ENCODE data around the gene TMEM167A.

Gene TMEM167A, protein sequence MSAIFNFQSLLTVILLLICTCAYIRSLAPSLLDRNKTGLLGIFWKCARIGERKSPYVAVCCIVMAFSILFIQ

DNA sequence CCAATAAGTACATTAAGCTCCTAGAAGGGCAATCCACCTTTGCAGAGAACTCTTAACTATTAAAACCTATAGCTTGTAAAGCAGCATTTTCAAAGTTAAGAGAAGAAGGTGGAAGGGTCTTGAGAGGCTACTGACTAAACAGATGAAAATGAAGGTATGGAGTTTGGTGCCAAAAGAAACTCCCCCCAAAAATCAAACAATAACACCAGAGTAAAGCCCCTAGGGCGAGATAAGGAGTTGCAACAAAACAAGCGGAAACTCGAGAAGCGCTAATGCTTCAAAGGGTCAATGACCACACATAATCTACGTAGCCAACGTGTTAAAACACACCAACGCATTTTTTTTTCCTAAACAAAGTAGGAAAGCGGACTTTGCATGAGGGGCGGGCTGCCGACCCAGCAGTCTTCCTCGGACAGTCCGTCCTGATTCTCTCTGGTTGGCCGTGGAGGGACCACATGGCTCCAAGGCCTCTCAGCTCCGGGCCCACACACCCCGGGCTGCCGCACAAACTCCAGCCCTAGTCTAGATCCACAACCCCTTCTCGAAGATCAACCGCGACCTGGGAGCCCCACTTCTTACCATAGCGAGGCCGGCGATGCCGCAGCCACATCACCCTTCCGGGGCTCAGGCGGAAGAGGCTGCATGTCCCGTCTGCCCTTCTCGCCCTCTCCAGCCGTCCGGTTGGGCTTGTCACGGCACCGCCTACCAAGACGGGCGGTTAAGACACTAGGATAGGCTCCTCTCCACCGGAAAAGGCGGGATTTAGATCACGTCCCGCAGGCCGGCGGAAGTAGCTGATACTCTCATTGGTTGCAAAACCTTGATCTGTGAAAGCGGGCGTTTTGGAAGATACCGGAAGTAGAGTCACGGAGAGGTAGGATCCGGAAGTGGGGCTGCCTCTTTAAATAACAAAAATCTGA, at the start of gene TMEM167A, which contains the start of gene XRCC4:
TMEM167A (minus strand) TSS at position 653 of the 920 bp plus-strand sequence; CDS start at position 582, 71 bp downstream.
XRCC4 (plus strand) TSS at position 806 of the 920 bp plus-strand sequence. CDS start 27,373 bp downstream, outside the sequence.
- H2AFZ ChIP-seq (ENCODE audit: low read depth, low read length): peak within 1 kb of the TSS; percentile 85
- H3K9me3 ChIP-seq (ENCODE audit: low read length): no peaks in the 10 kb centered on the region
- H3K36me3 ChIP-seq (ENCODE audit: insufficient read depth, low read length): peaks cover 6% of the 10 kb centered on the region
- H3K27me3 ChIP-seq (ENCODE audit: insufficient read depth, low read length): no peaks in the 10 kb centered on the region
- H3K4me1 ChIP-seq (ENCODE audit: insufficient read depth, low read length): peaks cover 18% of the 10 kb centered on the region
- H3K4me3 ChIP-seq (ENCODE audit: low read length): peak within 1 kb of the TSS; percentile 81

DNA sequence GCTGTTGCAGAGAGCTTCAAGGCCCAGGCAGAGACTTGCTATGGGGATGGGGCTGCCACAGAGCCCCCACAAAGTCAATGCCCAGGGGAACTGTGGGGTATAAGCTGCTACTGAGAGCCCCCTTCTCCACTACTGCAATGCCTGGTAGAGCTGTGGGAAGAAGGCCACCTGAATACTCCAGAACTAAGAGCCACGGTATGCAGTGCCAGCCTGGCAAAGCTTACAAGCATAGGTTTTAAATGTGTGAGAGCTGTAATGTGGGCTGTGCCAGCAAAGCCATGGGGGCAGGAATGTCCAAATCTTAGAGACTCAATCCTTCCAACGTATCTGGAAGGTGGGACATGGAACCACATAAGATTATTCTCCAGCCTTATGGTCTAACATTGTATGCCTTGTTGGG, 49.3 kb upstream of the TMEM167A start:
- no peaks in the 10 kb centered on the region for H3K4me1 ChIP-seq (ENCODE audit: insufficient read depth, low read length)
- H3K27me3 ChIP-seq (ENCODE audit: insufficient read depth, low read length): no peaks in the 10 kb centered on the region
- H2AFZ ChIP-seq (ENCODE audit: low read depth, low read length): no peak overlapping the region
- no peaks in the 10 kb centered on the region for H3K9me3 ChIP-seq (ENCODE audit: low read length)
- H3K4me3 ChIP-seq (ENCODE audit: low read length): no peak overlapping the region
- H3K36me3 ChIP-seq (ENCODE audit: insufficient read depth, low read length): no peaks in the 10 kb centered on the region

DNA sequence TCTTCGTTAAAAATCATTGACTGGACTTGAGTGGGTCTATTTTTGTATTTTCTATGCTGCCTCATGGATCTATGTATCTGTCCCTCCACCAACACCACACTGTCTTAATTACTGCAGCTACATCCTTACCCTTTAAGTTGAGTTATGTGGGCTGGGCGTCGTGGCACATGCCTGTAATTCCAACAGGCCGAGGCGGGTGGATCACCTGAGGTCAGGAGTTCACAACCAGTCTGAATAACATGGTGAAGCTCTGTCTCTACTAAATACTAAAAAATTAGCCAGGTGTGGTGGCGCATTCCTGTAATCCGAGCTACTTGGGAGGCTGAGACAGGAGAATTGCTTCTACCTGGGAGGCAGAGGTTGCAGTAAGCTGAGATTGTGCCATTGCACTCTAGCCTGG, 48.4 kb upstream of the TMEM167A start:
- Histone ChIP-seq H3K9me3 (ENCODE audit: low read length) (no peaks in the 10 kb centered on the region), H3K27me3 (ENCODE audit: insufficient read depth, low read length) (no peaks in the 10 kb centered on the region), H3K4me1 (ENCODE audit: insufficient read depth, low read length) (no peaks in the 10 kb centered on the region), H3K36me3 (ENCODE audit: insufficient read depth, low read length) (no peaks in the 10 kb centered on the region), H2AFZ (ENCODE audit: low read depth, low read length) (no peak overlapping the region), H3K4me3 (ENCODE audit: low read length) (no peak overlapping the region)

DNA sequence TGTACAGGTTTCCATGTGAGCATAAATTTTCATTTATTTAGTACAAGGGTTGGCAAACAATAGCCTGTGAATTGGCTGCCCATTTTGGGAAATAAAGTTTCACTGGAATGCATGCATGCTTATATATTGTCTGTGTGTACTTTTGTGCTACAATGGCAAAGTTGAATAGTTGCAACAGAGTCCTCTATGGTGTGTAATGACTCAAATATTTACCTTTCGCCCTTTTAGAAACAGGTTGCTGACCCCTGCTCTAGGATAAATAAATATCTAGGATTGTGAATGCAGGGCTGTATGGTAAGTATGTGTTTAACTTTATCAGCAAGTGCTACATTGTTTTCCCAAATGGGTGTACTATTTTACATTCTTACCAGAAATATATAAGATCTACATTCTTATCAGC, 47.4 kb upstream of the TMEM167A start:
- no peaks in the 10 kb centered on the region for H3K36me3 ChIP-seq (ENCODE audit: insufficient read depth, low read length)

DNA sequence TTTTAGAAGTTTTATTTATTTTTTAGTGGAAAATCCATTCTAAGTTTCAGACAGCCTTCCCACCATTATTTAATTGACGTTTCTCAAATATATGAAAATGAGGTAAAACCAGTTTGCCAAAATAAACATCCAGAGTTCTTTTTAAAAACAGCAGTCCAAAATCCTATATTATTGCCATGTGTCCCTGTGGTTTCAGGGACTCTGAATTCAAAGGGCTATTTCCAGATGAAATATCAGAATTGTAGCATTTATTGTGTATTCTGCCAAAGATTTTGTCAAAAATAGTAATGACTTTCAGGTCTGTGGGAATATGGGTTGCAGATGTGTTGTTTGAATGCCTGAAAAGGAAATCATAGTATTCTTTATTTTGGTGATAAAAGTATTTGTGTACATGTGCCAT, 41.8 kb upstream of the TMEM167A start:
- Histone ChIP-seq H3K4me3 (ENCODE audit: low read length) (no peak overlapping the region), H3K27me3 (ENCODE audit: insufficient read depth, low read length) (no peaks in the 10 kb centered on the region), H3K9me3 (ENCODE audit: low read length) (peaks cover 3% of the 10 kb centered on the region), H2AFZ (ENCODE audit: low read depth, low read length) (no peak overlapping the region), H3K4me1 (ENCODE audit: insufficient read depth, low read length) (peaks cover 7% of the 10 kb centered on the region), H3K36me3 (ENCODE audit: insufficient read depth, low read length) (no peaks in the 10 kb centered on the region)

More for the DNA sequence above, 47.4 kb upstream of the TMEM167A start:
- Histone ChIP-seq H3K9me3 (ENCODE audit: low read length) (no peaks in the 10 kb centered on the region), H3K4me3 (ENCODE audit: low read length) (no peak overlapping the region), H3K4me1 (ENCODE audit: insufficient read depth, low read length) (no peaks in the 10 kb centered on the region), H3K27me3 (ENCODE audit: insufficient read depth, low read length) (no peaks in the 10 kb centered on the region), H2AFZ (ENCODE audit: low read depth, low read length) (no peak overlapping the region)

DNA sequence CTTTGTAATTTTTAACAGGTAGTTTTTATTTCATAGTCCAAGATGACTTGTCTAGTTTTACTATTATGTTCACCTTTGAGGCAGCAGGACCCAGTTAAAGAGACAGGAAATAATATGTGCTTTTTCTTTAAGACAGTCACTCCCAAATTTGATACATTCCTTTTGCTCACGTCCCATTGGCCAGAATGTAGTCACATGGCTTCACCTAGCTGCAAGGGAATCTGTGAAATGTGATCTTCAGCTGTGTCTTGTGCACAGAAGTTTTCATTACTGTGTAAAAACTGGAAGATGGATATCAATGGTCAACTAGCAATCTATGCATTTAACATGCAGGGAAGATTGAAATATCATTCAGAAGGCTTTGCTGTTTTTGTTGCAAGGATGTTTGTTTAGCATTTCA, 41.3 kb upstream of the TMEM167A start:
- H3K36me3 ChIP-seq (ENCODE audit: insufficient read depth, low read length): no peaks in the 10 kb centered on the region
- peaks cover 7% of the 10 kb centered on the region for H3K4me1 ChIP-seq (ENCODE audit: insufficient read depth, low read length)
- H2AFZ ChIP-seq (ENCODE audit: low read depth, low read length): no peak overlapping the region
- H3K27me3 ChIP-seq (ENCODE audit: insufficient read depth, low read length): no peaks in the 10 kb centered on the region
- peaks cover 5% of the 10 kb centered on the region for H3K9me3 ChIP-seq (ENCODE audit: low read length)
- H3K4me3 ChIP-seq (ENCODE audit: low read length): no peak overlapping the region

DNA sequence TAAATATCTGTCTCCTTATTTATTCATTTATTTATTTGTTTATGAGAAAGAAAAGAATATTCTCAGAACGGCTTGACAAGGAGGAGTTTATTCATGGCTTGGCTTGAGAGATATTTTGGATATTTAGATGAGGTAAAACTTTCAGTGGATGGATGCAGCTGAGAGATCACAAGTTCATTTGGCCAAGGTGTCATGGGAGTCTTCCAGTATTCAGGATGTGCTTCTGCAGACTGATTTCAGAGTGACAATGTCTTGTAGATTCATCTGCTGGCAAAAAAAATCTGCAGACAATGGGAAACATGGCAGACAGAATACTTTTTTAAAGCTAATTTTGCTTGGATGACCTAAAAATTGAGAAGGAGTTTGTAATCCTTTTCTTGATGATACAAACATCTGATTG, 38.6 kb upstream of the TMEM167A start:
- Histone ChIP-seq H3K4me3 (ENCODE audit: low read length) (no peak overlapping the region), H3K36me3 (ENCODE audit: insufficient read depth, low read length) (peaks cover 2% of the 10 kb centered on the region), H2AFZ (ENCODE audit: low read depth, low read length) (no peak overlapping the region), H3K9me3 (ENCODE audit: low read length) (peaks cover 12% of the 10 kb centered on the region), H3K4me1 (ENCODE audit: insufficient read depth, low read length) (peaks cover 7% of the 10 kb centered on the region), H3K27me3 (ENCODE audit: insufficient read depth, low read length) (no peaks in the 10 kb centered on the region)

DNA sequence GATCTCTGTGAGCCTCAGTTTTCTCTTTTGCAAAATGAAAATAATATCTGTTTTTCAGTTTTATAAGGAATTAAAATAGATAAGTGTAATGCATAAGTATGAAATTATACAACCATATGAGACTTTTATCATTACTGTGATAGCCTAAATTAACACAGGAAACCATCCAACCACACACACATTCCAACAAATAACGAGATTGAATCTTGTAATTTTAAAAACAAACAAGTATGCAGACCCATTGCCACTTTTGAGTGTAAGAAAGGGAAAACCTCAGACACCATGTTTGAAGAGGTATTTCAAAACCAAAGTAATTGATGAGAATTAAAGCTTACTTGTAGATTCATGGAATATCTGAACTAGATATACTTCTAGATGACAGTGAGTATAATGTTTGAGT, 32.2 kb upstream of the TMEM167A start:
- no peaks in the 10 kb centered on the region for H3K27me3 ChIP-seq (ENCODE audit: insufficient read depth, low read length)
- H3K4me1 ChIP-seq (ENCODE audit: insufficient read depth, low read length): no peaks in the 10 kb centered on the region
- peaks cover 2% of the 10 kb centered on the region for H3K36me3 ChIP-seq (ENCODE audit: insufficient read depth, low read length)
- H3K9me3 ChIP-seq (ENCODE audit: low read length): peaks cover 9% of the 10 kb centered on the region
- H3K4me3 ChIP-seq (ENCODE audit: low read length): no peak overlapping the region
- H2AFZ ChIP-seq (ENCODE audit: low read depth, low read length): no peak overlapping the region

DNA sequence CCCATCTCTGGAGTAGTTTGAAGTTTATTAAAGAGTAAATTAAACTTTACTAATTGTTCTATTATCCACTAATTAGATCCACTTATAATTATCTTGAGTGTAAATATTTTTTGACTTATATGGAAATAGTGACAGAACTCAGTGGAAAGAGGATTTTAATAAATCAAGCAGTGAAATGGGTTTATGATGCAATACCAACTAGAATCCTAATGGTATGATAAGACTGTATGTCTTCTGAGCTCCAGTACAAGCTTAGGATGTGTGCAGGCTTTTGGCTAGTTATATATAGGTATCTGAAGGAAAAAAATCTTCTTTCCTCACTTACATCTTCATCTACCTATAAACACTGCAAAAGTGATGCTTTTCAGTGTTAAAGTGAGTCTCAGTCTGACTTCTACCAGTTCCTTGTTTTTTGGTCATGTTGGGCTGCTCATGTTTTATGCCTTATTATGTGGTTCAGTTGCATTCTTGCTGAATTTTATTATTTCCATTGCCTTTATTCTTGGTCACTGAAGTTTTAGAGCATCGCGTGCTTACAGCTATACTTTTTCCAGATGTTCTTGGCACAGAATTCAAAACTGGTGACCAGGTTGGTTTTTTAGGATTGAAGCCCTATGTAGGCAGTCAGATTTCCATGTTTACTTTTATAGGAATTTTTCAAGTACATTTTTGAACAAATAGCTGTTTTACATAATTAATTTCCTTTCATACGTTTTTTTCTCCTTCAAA, 30.7 kb upstream of the TMEM167A start:
- Histone ChIP-seq H3K4me1 (ENCODE audit: insufficient read depth, low read length) (no peaks in the 10 kb centered on the region), H3K4me3 (ENCODE audit: low read length) (no peak overlapping the region), H2AFZ (ENCODE audit: low read depth, low read length) (no peak overlapping the region), H3K36me3 (ENCODE audit: insufficient read depth, low read length) (no peaks in the 10 kb centered on the region), H3K9me3 (ENCODE audit: low read length) (peaks cover 2% of the 10 kb centered on the region), H3K27me3 (ENCODE audit: insufficient read depth, low read length) (no peaks in the 10 kb centered on the region)

DNA sequence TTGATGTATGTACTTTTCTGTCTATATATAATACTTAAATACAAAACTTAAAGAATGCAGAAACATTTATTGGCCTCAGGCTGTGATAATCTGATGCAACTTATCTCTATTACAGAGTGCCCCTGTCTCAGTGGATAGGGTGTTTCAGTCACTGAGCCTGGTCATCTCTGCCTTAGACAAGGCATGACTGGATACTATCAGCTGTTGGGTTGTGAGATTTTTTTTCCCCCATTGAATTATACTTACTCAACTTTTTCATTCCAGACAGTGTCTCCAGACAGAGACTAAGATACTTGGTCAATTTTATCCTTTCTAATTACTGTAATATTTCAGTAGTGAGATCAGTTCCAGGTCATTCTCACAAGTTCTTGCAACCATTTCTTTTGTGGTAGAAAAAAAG, 26.8 kb upstream of the TMEM167A start:
- Histone ChIP-seq H2AFZ (ENCODE audit: low read depth, low read length) (no peak overlapping the region), H3K36me3 (ENCODE audit: insufficient read depth, low read length) (no peaks in the 10 kb centered on the region), H3K4me3 (ENCODE audit: low read length) (no peak overlapping the region), H3K27me3 (ENCODE audit: insufficient read depth, low read length) (no peaks in the 10 kb centered on the region), H3K4me1 (ENCODE audit: insufficient read depth, low read length) (peaks cover 12% of the 10 kb centered on the region), H3K9me3 (ENCODE audit: low read length) (no peaks in the 10 kb centered on the region)

DNA sequence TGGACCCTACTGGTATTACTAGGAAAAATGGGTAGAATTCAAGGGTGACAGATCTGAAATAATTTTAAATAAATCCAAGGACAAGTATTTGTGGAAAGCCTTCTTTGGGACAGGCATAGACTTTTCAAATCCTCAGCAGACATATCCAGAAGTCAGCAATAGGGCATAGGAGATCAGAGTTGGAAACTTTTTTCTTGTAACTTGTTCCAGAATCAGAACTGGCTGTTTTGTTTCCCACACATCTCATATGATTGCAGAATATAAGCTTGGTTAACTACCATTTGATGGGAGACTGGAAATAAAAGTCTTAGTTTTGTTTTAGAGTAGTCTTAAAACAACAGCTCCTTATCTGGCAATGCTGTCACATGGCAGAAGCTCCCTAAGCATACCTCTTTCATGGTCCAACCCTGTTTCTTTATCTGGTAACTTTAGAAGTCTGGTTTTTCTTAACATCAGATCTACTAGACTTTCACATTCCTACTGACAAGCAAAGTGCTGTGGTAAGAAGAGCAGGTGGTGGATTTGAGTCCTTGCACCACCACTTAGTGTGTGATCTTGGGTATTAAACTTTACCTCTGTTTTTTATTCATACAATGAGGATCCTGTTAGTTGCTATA, 25.3 kb upstream of the TMEM167A start:
- H3K36me3 ChIP-seq (ENCODE audit: insufficient read depth, low read length): no peaks in the 10 kb centered on the region
- H3K27me3 ChIP-seq (ENCODE audit: insufficient read depth, low read length): no peaks in the 10 kb centered on the region
- H2AFZ ChIP-seq (ENCODE audit: low read depth, low read length): no peak overlapping the region
- no peaks in the 10 kb centered on the region for H3K9me3 ChIP-seq (ENCODE audit: low read length)
- peaks cover 13% of the 10 kb centered on the region for H3K4me1 ChIP-seq (ENCODE audit: insufficient read depth, low read length)
- H3K4me3 ChIP-seq (ENCODE audit: low read length): no peak overlapping the region

DNA sequence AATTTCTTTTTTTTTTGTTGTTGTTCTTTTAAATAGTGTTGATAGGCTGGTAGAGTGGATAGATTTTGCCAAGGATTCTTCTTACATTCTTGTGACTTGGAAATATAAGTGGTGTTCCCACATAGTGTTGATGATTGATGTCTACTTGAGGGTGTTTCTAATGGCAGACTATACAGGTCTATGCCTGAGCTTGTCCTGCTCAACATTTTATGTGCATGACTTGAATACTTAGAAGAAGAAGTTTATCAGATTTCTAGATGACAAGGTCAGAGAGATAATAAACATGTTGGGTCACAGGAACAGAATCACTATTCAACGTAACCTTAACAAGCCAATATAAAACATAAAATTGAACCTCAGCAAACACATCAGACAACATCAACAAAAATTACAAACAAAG, 24.3 kb upstream of the TMEM167A start:
- H3K4me1 ChIP-seq (ENCODE audit: insufficient read depth, low read length): peaks cover 13% of the 10 kb centered on the region
- no peak overlapping the region for H2AFZ ChIP-seq (ENCODE audit: low read depth, low read length)
- no peak overlapping the region for H3K4me3 ChIP-seq (ENCODE audit: low read length)
- no peaks in the 10 kb centered on the region for H3K27me3 ChIP-seq (ENCODE audit: insufficient read depth, low read length)
- no peaks in the 10 kb centered on the region for H3K9me3 ChIP-seq (ENCODE audit: low read length)
- H3K36me3 ChIP-seq (ENCODE audit: insufficient read depth, low read length): no peaks in the 10 kb centered on the region

DNA sequence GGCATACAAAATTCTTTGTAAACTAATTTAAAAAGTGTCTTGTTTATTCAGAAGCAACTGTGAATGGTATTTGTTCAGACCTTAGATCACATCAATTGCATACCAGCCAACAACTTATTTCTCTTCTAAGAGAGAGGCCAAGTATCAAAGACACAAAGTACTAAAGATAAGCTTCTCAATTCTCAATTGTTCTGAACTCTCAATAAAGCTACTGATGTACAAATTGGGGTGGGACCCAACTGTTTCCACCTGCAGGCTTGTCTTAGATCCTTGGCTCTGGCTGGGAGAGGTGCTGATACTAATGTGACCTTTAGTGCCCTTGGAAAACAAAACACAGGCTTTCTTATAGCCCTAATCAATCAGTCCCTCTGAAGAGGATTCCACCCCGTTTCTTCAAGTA, 22.3 kb upstream of the TMEM167A start:
- no peaks in the 10 kb centered on the region for H3K9me3 ChIP-seq (ENCODE audit: low read length)
- H3K27me3 ChIP-seq (ENCODE audit: insufficient read depth, low read length): no peaks in the 10 kb centered on the region
- H3K36me3 ChIP-seq (ENCODE audit: insufficient read depth, low read length): no peaks in the 10 kb centered on the region
- peaks cover 13% of the 10 kb centered on the region for H3K4me1 ChIP-seq (ENCODE audit: insufficient read depth, low read length)
- no peak overlapping the region for H3K4me3 ChIP-seq (ENCODE audit: low read length)
- H2AFZ ChIP-seq (ENCODE audit: low read depth, low read length): peak overlapping the region; percentile 79

Measured in neuron (in vitro differentiated cells).